Epidermal melanocyte (primary cell): ENCODE measurements around the gene JAM3.
"Not testable (repeated sequence)": the region's sequence is repeated elsewhere in the genome, so short reads cannot be mapped to it uniquely, and the experiment has no call there.

Source experiments
- DNase-seq: peaks from one replicate; pipeline ENCODE4 v3.0.0; 2011; ENCODE audit warnings: low spot score; ENCODE audit not compliant: insufficient read length

JAM3 gene

GRCh38 chr11:134178032-134178674 lies 109.3 kb downstream of the JAM3 start:
- no peak for DNase-seq

- no peak for DNase-seq
These were observed 112.8 kb downstream of the JAM3 start for GRCh38 chr11:134181707-134182106.

GRCh38 chr11:134188092-134188491 lies 119.2 kb downstream of the JAM3 start:
- not testable (repeated sequence) for DNase-seq

- DNase-seq = no peak
These were observed 127.9 kb downstream of the JAM3 start for GRCh38 chr11:134196756-134197155.

GRCh38 chr11:134199531-134199930 lies 130.7 kb downstream of the JAM3 start:
- DNase-seq = no peak

GRCh38 chr11:134200688-134201087 lies 131.8 kb downstream of the JAM3 start:
- no peak for DNase-seq
